ENCODE results near the gene EXOC6.
A peak's percentile ranks its signal among the peaks of the same experiment; 100 is the strongest.

Gene EXOC6

GRCh38 chr10:92848441-92849233 is at the start of gene EXOC6:
Gene EXOC6 (plus strand): TSS chr10:92848520. CDS start chr10:92848534, 14 bp downstream.
- DNase-seq (ENCODE audit: low spot score) (peak; percentile 45), FAIRE-seq (no peak)

- no peak for FAIRE-seq
- no peak for DNase-seq (ENCODE audit: low spot score)
Observed at GRCh38 chr10:92799568-92799967, 48.8 kb upstream of the EXOC6 start.

- DNase-seq (ENCODE audit: low spot score) (no peak), FAIRE-seq (no peak)
Observed at GRCh38 chr10:92800134-92800733, 48.1 kb upstream of the EXOC6 start.

- no peak for DNase-seq (ENCODE audit: low spot score)
- FAIRE-seq = no peak
Observed at GRCh38 chr10:92801978-92802872, 46.1 kb upstream of the EXOC6 start.

- FAIRE-seq = no peak
- no peak for DNase-seq (ENCODE audit: low spot score)
Observed at GRCh38 chr10:92809840-92810239, 38.5 kb upstream of the EXOC6 start.

- DNase-seq (ENCODE audit: low spot score) (no peak), FAIRE-seq (no peak)
Observed at GRCh38 chr10:92810934-92811532, 37.3 kb upstream of the EXOC6 start.

GRCh38 chr10:92811986-92812385 is 36.3 kb upstream of the EXOC6 start:
- no peak for FAIRE-seq
- no peak for DNase-seq (ENCODE audit: low spot score)

GRCh38 chr10:92813979-92814378 is 34.3 kb upstream of the EXOC6 start:
- FAIRE-seq = no peak
- DNase-seq (ENCODE audit: low spot score) = no peak

GRCh38 chr10:92814790-92815189 is 33.5 kb upstream of the EXOC6 start:
- DNase-seq (ENCODE audit: low spot score) = no peak
- no peak for FAIRE-seq

- FAIRE-seq (no peak), DNase-seq (ENCODE audit: low spot score) (no peak)
Observed at GRCh38 chr10:92816091-92816531, 32.2 kb upstream of the EXOC6 start.

GRCh38 chr10:92822060-92822634 is 26.2 kb upstream of the EXOC6 start:
- peak; percentile 80 for FAIRE-seq
- peak; percentile 70 for DNase-seq (ENCODE audit: low spot score)

- DNase-seq (ENCODE audit: low spot score) (no peak), FAIRE-seq (no peak)
Observed at GRCh38 chr10:92822964-92823363, 25.4 kb upstream of the EXOC6 start.

GRCh38 chr10:92826061-92826460 is 22.3 kb upstream of the EXOC6 start:
- DNase-seq (ENCODE audit: low spot score) (no peak), FAIRE-seq (no peak)

- DNase-seq (ENCODE audit: low spot score) (no peak), FAIRE-seq (no peak)
Observed at GRCh38 chr10:92826504-92826903, 21.8 kb upstream of the EXOC6 start.

- DNase-seq (ENCODE audit: low spot score) (no peak), FAIRE-seq (no peak)
Observed at GRCh38 chr10:92829042-92829785, 19.1 kb upstream of the EXOC6 start.

- DNase-seq (ENCODE audit: low spot score) (no peak), FAIRE-seq (no peak)
Observed at GRCh38 chr10:92829786-92830377, 18.4 kb upstream of the EXOC6 start.

- DNase-seq (ENCODE audit: low spot score) (no peak), FAIRE-seq (no peak)
Observed at GRCh38 chr10:92830478-92831389, 17.6 kb upstream of the EXOC6 start.

GRCh38 chr10:92832121-92832520 is 16.2 kb upstream of the EXOC6 start:
- DNase-seq (ENCODE audit: low spot score) (no peak), FAIRE-seq (no peak)
